IMR-90 (cell line): ENCODE results near the gene ADAMTS16. TPM values are rescaled to one million over a fixed set of nuclear protein-coding genes. Genes with fewer than 3 reads are reported as not detected.

ENCODE experiments used
- ATAC-seq: fragments of 200-7000 bp; cut with Tn5 transposase; 2 replicates; pipeline ENCODE4 v1.9.1; 2020; ENCODE audit warnings: low read depth, mild to moderate bottlenecking, moderate library complexity
- BruUV-seq: library from RNA; stranded (reverse); fragments of 400-500 nt; replicated peaks from 2 replicates; lab custom pipeline; 2021; lab: Mats Ljungman, UMichigan
- CTCF ChIA-PET: fragments of 300-600 bp; formaldehyde crosslinking; extraction: SDS; loops from one replicate; lab custom pipeline; 2021; ENCODE audit warnings: antibody characterized with exemption; lab: Yijun Ruan, JAX
- POLR2A ChIA-PET: fragments of 300-600 bp; sonication (Branson Sonifier 250); formaldehyde crosslinking; loops from one replicate; lab custom pipeline; 2022; ENCODE audit warnings: antibody characterized with exemption; ENCODE audit not compliant: unreplicated experiment; lab: Charles Lee
- DNase-seq: peaks from one replicate; pipeline ENCODE4 v3.0.0; 2013
- H2AFZ ChIP-seq: replicated peaks from 2 replicates; pipeline ENCODE3; 2013; ENCODE audit warnings: low read length, mild to moderate bottlenecking; ENCODE audit not compliant: poor library complexity
- H2AK5ac ChIP-seq: 2 replicates; pipeline ENCODE4 v1.6.1; 2013; ENCODE audit warnings: low read depth, low read length, inconsistent platforms
- H2AK9ac ChIP-seq: replicated peaks from 2 replicates; pipeline ENCODE3; 2013; ENCODE audit warnings: mild to moderate bottlenecking, low read depth, low read length, moderate library complexity; ENCODE audit not compliant: poor library complexity
- H2BK120ac ChIP-seq: 2 replicates; pipeline ENCODE4 v1.6.1; 2013; ENCODE audit warnings: low read depth, low read length, inconsistent platforms
- H2BK15ac ChIP-seq: 3 replicates; pipeline ENCODE4 v1.6.1; 2013; ENCODE audit warnings: low read depth, low read length, inconsistent platforms
- H2BK20ac ChIP-seq: 2 replicates; pipeline ENCODE4 v1.6.1; 2013; ENCODE audit warnings: low read depth, mild to moderate bottlenecking, inconsistent platforms, low read length, moderate library complexity
- H2BK5ac ChIP-seq: 2 replicates; pipeline ENCODE4 v1.6.1; 2013; ENCODE audit warnings: mild to moderate bottlenecking, low read depth, low read length, inconsistent platforms; ENCODE audit not compliant: poor library complexity, severe bottlenecking
- H3K14ac ChIP-seq: replicated peaks from 2 replicates; pipeline ENCODE4 v1.6.1; 2013; ENCODE audit warnings: low read depth, low read length, inconsistent platforms
- H3K18ac ChIP-seq: 2 replicates; pipeline ENCODE4 v1.6.1; 2013; ENCODE audit warnings: low read depth, low read length, control low read depth
- H3K23ac ChIP-seq: 2 replicates; pipeline ENCODE4 v1.6.1; 2013; ENCODE audit warnings: low read depth, low read length, inconsistent platforms
- H3K27ac ChIP-seq: 2 replicates; pipeline ENCODE4 v1.5.1; 2013; ENCODE audit warnings: mild to moderate bottlenecking, control low read depth, low read length; ENCODE audit not compliant: insufficient read depth
- H3K27me3 ChIP-seq: 2 replicates; pipeline ENCODE4 v1.6.1; 2013; ENCODE audit warnings: low read length; ENCODE audit not compliant: control insufficient read depth, insufficient read depth
- H3K36me3 ChIP-seq: 2 replicates; pipeline ENCODE4 v1.6.1; 2013; ENCODE audit warnings: low read length, mixed read lengths; ENCODE audit not compliant: control insufficient read depth, insufficient read depth
- H3K4ac ChIP-seq: 2 replicates; pipeline ENCODE4 v1.6.1; 2013; ENCODE audit warnings: low read depth, low read length, inconsistent platforms
- H3K4me1 ChIP-seq: 2 replicates; pipeline ENCODE4 v1.6.1; 2013; ENCODE audit warnings: low read length, mixed read lengths; ENCODE audit not compliant: control insufficient read depth, insufficient read depth
- H3K4me2 ChIP-seq: 2 replicates; pipeline ENCODE4 v1.6.1; 2013; ENCODE audit warnings: low read depth, mild to moderate bottlenecking, control low read depth, low read length, moderate library complexity
- H3K4me3 ChIP-seq: 2 replicates; pipeline ENCODE4 v1.5.1; 2013; ENCODE audit warnings: low read depth, mild to moderate bottlenecking, control low read depth, low read length, moderate library complexity; ENCODE audit not compliant: insufficient read depth
- H3K56ac ChIP-seq: 2 replicates; pipeline ENCODE4 v1.6.1; 2013; ENCODE audit warnings: low read length, inconsistent platforms; ENCODE audit not compliant: insufficient read depth; ENCODE audit errors: extremely low read depth
- H3K79me1 ChIP-seq, 2 experiments: 2 replicates each; pipeline ENCODE4 v1.6.1; 2013; ENCODE audit warnings: low read length in 2 of 2, inconsistent platforms in 1 of 2, low read depth in 1 of 2
- H3K9ac ChIP-seq: 2 replicates; pipeline ENCODE4 v1.6.1; 2013; ENCODE audit warnings: low read depth, low read length, control low read depth
- H3K9me1 ChIP-seq: 2 replicates; pipeline ENCODE4 v1.6.1; 2013; ENCODE audit warnings: low read length, inconsistent platforms; ENCODE audit not compliant: insufficient read depth
- H3K9me3 ChIP-seq: 2 replicates; pipeline ENCODE4 v1.6.1; 2013; ENCODE audit warnings: low read length; ENCODE audit not compliant: control insufficient read depth, insufficient read depth
- H4K20me1 ChIP-seq: 2 replicates; pipeline ENCODE4 v1.6.1; 2013; ENCODE audit warnings: low read length, inconsistent platforms; ENCODE audit not compliant: insufficient read depth
- H4K5ac ChIP-seq: 2 replicates; pipeline ENCODE4 v1.6.1; 2013; ENCODE audit warnings: mild to moderate bottlenecking, low read depth, low read length, control low read depth
- H4K8ac ChIP-seq, 2 experiments: 2 replicates each; pipeline ENCODE4 v1.6.1; 2013; ENCODE audit warnings: low read depth in 2 of 2, low read length in 2 of 2, control low read depth in 1 of 2, inconsistent platforms in 1 of 2
- H4K91ac ChIP-seq: 2 replicates; pipeline ENCODE4 v1.6.1; 2013; ENCODE audit warnings: low read depth, low read length, inconsistent platforms; ENCODE audit not compliant: insufficient read depth
- CEBPB ChIP-seq: IDR thresholded peaks from 2 replicates; pipeline ENCODE4 v1.6.1; 2012; ENCODE audit warnings: low read depth, low read length, improper control_type of control experiment
- CHD1 ChIP-seq: IDR thresholded peaks from 2 replicates; pipeline ENCODE4 v1.6.1; 2012; ENCODE audit warnings: low read depth, low read length, improper control_type of control experiment
- FOS ChIP-seq: fragments of 150-350 bp; IDR thresholded peaks from 2 replicates; pipeline ENCODE4 v1.6.1; 2016; ENCODE audit warnings: low read depth, low read length
- MAFK ChIP-seq: IDR thresholded peaks from 2 replicates; pipeline ENCODE4 v1.6.1; 2012; ENCODE audit warnings: low read depth, low read length, improper control_type of control experiment
- MAZ ChIP-seq: IDR thresholded peaks from 2 replicates; pipeline ENCODE4 v1.6.1; 2012; ENCODE audit warnings: low read depth, mild to moderate bottlenecking, low read length, improper control_type of control experiment, moderate library complexity, borderline replicate concordance
- MXI1 ChIP-seq: IDR thresholded peaks from 2 replicates; pipeline ENCODE4 v1.6.1; 2012; ENCODE audit warnings: low read depth, mild to moderate bottlenecking, low read length, moderate library complexity, borderline replicate concordance
- NFE2L2 ChIP-seq: fragments of 150-350 bp; IDR thresholded peaks from 2 replicates; pipeline ENCODE4 v1.6.1; 2016; ENCODE audit warnings: low read depth, mild to moderate bottlenecking, low read length
- POLR2A ChIP-seq: IDR thresholded peaks from 2 replicates; pipeline ENCODE4 v1.6.1; 2012; ENCODE audit warnings: mild to moderate bottlenecking, low read depth, low read length
- RAD21 ChIP-seq: IDR thresholded peaks from 2 replicates; pipeline ENCODE4 v1.6.1; 2012; ENCODE audit warnings: low read length, improper control_type of control experiment
- RFX5 ChIP-seq: IDR thresholded peaks from 2 replicates; pipeline ENCODE4 v1.8.0; 2012; ENCODE audit warnings: low read depth, mild to moderate bottlenecking, low read length, moderate library complexity
- SMC3 ChIP-seq: fragments of 150-350 bp; IDR thresholded peaks from 2 replicates; pipeline ENCODE4 v1.6.1; 2016; ENCODE audit warnings: low read depth, mild to moderate bottlenecking, antibody characterized with exemption, low read length, moderate library complexity
- WGBS, 2 experiments: methylation state at CpG; one replicate each; pipeline versions ENCODE4 v1.1.5 to v1.1.7; 2013; ENCODE audit warnings: missing lambda C conversion rate in 2 of 2; ENCODE audit not compliant: insufficient read length in 1 of 2; ENCODE audit errors: extremely low coverage in 2 of 2; 5-methylcytosine and 5-hydroxymethylcytosine counted together
- dilution Hi-C: fragments of 300-500 bp; cut with HindIII; formaldehyde crosslinking; loops from one replicate; pipeline ENCODE4 v1.14.3; 2018; ENCODE audit warnings: low sequenced_read_pairs; ENCODE audit not compliant: unreplicated experiment
- in situ Hi-C: fragments of 300-500 bp; cut with MboI; formaldehyde crosslinking; loops from 3 replicates; pipeline ENCODE4 v1.14.3; 2019; ENCODE audit warnings: low sequenced_read_pairs, inconsistent platforms, mixed read lengths
- intact Hi-C: fragments of 100-400 bp; cut with micrococcal nuclease; formaldehyde crosslinking; loops from 2 replicates; pipeline ENCODE4 v1.10.0; 2022
- polyA plus RNA-seq, 3 experiments: library from polyadenylated mRNA; depleted of rRNA; stranded (reverse); fragments of >200 nt; gene quantifications; 2 replicates each; pipeline ENCODE4 v1.2.3, GENCODE V29; 2012; ENCODE audit warnings: low replicate concordance in 1 of 3
- total RNA-seq: library from RNA; depleted of rRNA; stranded (reverse); fragments of >200 nt; gene quantifications from 2 replicates; pipeline ENCODE4 v1.2.3, GENCODE V29; 2012
- TF ChIP-seq, protein P1 (sequence below): fragments of 150-350 bp; IDR thresholded peaks from 2 replicates; pipeline ENCODE4 v1.6.1; 2016; ENCODE audit warnings: low read depth, mild to moderate bottlenecking, low read length, moderate library complexity, borderline replicate concordance
- TF ChIP-seq, protein P2 (sequence below): fragments of 150-350 bp; IDR thresholded peaks from 2 replicates; pipeline ENCODE4 v1.6.1; 2017; ENCODE audit warnings: mild to moderate bottlenecking, antibody characterized with exemption, low read length, low read depth

Gene ADAMTS16
- total and polyA plus RNA-seq, 2 of the 4 experiments (the other 2 are of a cell fraction) = 0.09 to 0.18 TPM

DNA sequence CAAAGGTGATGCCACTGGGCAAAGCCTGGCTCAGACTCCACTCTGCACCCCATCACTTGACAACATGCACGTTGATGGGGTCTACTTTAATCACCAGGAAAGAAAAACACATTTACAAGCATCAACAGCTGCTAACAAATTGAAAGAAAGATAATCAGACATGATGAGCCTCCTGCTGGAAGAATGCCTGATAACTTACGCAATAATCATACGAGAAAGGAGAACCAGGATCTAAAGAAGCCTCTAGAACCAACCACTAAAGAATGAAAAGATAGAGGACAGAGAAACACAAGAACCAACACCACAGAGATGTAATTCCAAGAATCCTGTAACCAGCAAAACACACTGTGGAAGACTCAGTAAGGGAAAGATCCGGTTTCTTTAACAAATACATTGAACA lies 162.1 kb downstream of the ADAMTS16 start:
- Histone ChIP-seq H3K4me3 (no peak overlapping the region), H3K4ac (no peak overlapping the region), H4K20me1 (no peaks in the 10 kb centered on the region), H3K9ac (no peak overlapping the region), H3K14ac (no peak overlapping the region), H4K5ac (no peak overlapping the region), H3K56ac (no peak overlapping the region), H2BK120ac (no peak overlapping the region), H3K27ac (no peak overlapping the region), H3K36me3 (no peaks in the 10 kb centered on the region), H3K4me1 (no peaks in the 10 kb centered on the region), H2BK5ac (no peak overlapping the region), H3K79me1 (no peaks in the 10 kb centered on the region), H2AK9ac (no peak overlapping the region), H2AK5ac (no peak overlapping the region), H2BK15ac (no peak overlapping the region), H3K18ac (no peak overlapping the region), H3K9me3 (peaks cover 22% of the 10 kb centered on the region), H4K8ac (no peak overlapping the region), H4K91ac (no peak overlapping the region), H3K23ac (no peak overlapping the region), H2BK20ac (no peak overlapping the region), H3K27me3 (no peaks in the 10 kb centered on the region), H3K4me2 (no peak overlapping the region), H3K9me1 (no peaks in the 10 kb centered on the region), H2AFZ (no peak overlapping the region)
- BruUV-seq = no TSS peak
- ChIA-PET POLR2A (no interaction called here), CTCF (no interaction called here)
- ATAC-seq (no peak), DNase-seq (no peak)
- dilution Hi-C loops = no loop called here
- TF ChIP-seq MAFK (no peak), MAZ (no peak), FOS (no peak), POLR2A (no peak), SMC3 (no peak), RFX5 (no peak), MXI1 (no peak), CEBPB (no peak), CHD1 (no peak), NFE2L2 (no peak), RAD21 (no peak)
- TF ChIP-seq, protein P1, sequence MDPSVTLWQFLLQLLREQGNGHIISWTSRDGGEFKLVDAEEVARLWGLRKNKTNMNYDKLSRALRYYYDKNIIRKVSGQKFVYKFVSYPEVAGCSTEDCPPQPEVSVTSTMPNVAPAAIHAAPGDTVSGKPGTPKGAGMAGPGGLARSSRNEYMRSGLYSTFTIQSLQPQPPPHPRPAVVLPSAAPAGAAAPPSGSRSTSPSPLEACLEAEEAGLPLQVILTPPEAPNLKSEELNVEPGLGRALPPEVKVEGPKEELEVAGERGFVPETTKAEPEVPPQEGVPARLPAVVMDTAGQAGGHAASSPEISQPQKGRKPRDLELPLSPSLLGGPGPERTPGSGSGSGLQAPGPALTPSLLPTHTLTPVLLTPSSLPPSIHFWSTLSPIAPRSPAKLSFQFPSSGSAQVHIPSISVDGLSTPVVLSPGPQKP = no peak
- TF ChIP-seq, protein P2, sequence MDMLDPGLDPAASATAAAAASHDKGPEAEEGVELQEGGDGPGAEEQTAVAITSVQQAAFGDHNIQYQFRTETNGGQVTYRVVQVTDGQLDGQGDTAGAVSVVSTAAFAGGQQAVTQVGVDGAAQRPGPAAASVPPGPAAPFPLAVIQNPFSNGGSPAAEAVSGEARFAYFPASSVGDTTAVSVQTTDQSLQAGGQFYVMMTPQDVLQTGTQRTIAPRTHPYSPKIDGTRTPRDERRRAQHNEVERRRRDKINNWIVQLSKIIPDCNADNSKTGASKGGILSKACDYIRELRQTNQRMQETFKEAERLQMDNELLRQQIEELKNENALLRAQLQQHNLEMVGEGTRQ = no peak
- WGBS, 2 experiments = no CpG with 5 or more reads among the region's 4 CpGs
- in situ Hi-C loops = no loop called here
- intact Hi-C loops = no loop called here
